Body of pancreas (tissue), 4 donors: ENCODE data around the gene PRKG1. TPM values are rescaled to one million over a fixed set of nuclear protein-coding genes. Genes with fewer than 3 reads are reported as not detected.

Experiments used
- ATAC-seq: fragments of 150-250 bp; one replicate; pipeline ENCODE4 v1.9.1; 2016
- DNase-seq, 4 donors: peaks; one replicate each; pipeline ENCODE4 v3.0.0-alpha.2; 2019
- H3K27ac ChIP-seq, 4 donors: fragments of 200-600 bp; sonication (generic); 1 replicate in 3 of 4; 2 replicates in 1 of 4; pipeline versions ENCODE4 v1.5.1 to v1.6.1; 2016 to 2019; ENCODE audit warnings: mild to moderate bottlenecking in 1 of 4, mixed read lengths in 1 of 4, moderate library complexity in 1 of 4
- H3K27me3 ChIP-seq, 2 donors: fragments of 200-600 bp; sonication (generic); one replicate each; pipeline ENCODE4 v1.6.0; 2016; ENCODE audit warnings: mild to moderate bottlenecking in 1 of 2
- H3K36me3 ChIP-seq, 2 donors: fragments of 200-600 bp; sonication (generic); replicated peaks in 1 of 2; 2 replicates each; pipeline ENCODE4 v1.5.1; 2016; ENCODE audit warnings: low read depth in 2 of 2; ENCODE audit not compliant: insufficient read depth in 1 of 2
- H3K4me1 ChIP-seq: fragments of 200-600 bp; sonication (generic); one replicate; pipeline ENCODE4 v1.6.0; 2016
- H3K4me3 ChIP-seq, 2 donors: fragments of 200-600 bp; sonication (generic); 1 replicate in 1 of 2; 2 replicates in 1 of 2; pipeline ENCODE4 v1.5.1; 2016 to 2019
- H3K9me3 ChIP-seq, 3 donors: fragments of 200-600 bp; sonication (generic); 1 replicate in 2 of 3; 2 replicates in 1 of 3; pipeline ENCODE4 v1.5.1; 2016
- POLR2A ChIP-seq, 3 donors: fragments of 450-650 bp; IDR thresholded peaks; one replicate each; pipeline ENCODE4 v1.6.1; 2016; ENCODE audit warnings: antibody characterized with exemption in 3 of 3, mild to moderate bottlenecking in 2 of 3
- WGBS, 2 donors: methylation state at CpG; one replicate each; pipeline ENCODE4 v1.1.5; 2017; 5-methylcytosine and 5-hydroxymethylcytosine counted together
- intact Hi-C: fragments of 100-400 bp; cut with DNase I; formaldehyde crosslinking; loops from one replicate; pipeline ENCODE4 v1.15.1; 2023
- total RNA-seq, 2 donors: library from RNA; depleted of rRNA; stranded (reverse); fragments of >200 nt; gene quantifications; one replicate each; pipeline ENCODE4 v1.1.0, GENCODE V29; 2016
- TF ChIP-seq, protein P1 (sequence below), 7 experiments: fragments of 450-650 bp in 4 of 7; fragments of 200-600 bp in 3 of 7; sonication (generic) in 3 of 7; IDR thresholded peaks; one replicate each; pipeline ENCODE4 v1.5.1; 2016 to 2019; ENCODE audit warnings: antibody characterized with exemption in 7 of 7

Gene PRKG1
- total RNA-seq, 2 donors from 2014 or later: 14.2 to 18.9 TPM

DNA sequence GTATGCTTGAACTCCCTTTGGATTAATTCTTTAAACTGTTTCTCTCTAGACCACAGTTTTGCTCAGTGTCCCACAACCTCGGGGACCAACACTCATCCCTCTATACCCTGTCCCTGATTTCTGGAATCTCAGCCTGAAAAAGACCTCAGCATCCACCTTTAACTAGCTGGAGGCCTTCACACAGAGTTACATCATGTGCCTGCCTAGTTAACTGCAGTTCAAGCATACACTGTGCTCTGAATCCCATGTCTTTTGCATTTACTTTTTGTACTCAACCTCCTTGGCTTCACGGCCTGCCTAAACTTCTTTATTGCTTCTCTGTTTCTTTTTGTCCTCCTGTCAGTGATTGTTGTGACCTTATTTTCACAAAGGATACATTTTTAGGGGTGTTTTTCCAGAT, 66.7 kb downstream of the PRKG1 start:
- DNase-seq: no peak
- Histone ChIP-seq H3K36me3 (no peaks in the 10 kb centered on the region), H3K4me3 (no peak overlapping the region), H3K27me3 (no peaks in the 10 kb centered on the region), H3K27ac (no peak overlapping the region), H3K9me3 (no peaks in the 10 kb centered on the region), H3K4me1 (no peaks in the 10 kb centered on the region)
- ATAC-seq: no peak
- TF ChIP-seq POLR2A (IDR thresholded peaks at IDR 0.05): no peak
- TF ChIP-seq, protein P1, sequence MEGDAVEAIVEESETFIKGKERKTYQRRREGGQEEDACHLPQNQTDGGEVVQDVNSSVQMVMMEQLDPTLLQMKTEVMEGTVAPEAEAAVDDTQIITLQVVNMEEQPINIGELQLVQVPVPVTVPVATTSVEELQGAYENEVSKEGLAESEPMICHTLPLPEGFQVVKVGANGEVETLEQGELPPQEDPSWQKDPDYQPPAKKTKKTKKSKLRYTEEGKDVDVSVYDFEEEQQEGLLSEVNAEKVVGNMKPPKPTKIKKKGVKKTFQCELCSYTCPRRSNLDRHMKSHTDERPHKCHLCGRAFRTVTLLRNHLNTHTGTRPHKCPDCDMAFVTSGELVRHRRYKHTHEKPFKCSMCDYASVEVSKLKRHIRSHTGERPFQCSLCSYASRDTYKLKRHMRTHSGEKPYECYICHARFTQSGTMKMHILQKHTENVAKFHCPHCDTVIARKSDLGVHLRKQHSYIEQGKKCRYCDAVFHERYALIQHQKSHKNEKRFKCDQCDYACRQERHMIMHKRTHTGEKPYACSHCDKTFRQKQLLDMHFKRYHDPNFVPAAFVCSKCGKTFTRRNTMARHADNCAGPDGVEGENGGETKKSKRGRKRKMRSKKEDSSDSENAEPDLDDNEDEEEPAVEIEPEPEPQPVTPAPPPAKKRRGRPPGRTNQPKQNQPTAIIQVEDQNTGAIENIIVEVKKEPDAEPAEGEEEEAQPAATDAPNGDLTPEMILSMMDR (IDR thresholded peaks at IDR 0.05): no peak
- intact Hi-C loops: no loop called here
- WGBS, 2 donors: 81 to 84% methylated on average over 2 of the region's 2 CpGs

DNA sequence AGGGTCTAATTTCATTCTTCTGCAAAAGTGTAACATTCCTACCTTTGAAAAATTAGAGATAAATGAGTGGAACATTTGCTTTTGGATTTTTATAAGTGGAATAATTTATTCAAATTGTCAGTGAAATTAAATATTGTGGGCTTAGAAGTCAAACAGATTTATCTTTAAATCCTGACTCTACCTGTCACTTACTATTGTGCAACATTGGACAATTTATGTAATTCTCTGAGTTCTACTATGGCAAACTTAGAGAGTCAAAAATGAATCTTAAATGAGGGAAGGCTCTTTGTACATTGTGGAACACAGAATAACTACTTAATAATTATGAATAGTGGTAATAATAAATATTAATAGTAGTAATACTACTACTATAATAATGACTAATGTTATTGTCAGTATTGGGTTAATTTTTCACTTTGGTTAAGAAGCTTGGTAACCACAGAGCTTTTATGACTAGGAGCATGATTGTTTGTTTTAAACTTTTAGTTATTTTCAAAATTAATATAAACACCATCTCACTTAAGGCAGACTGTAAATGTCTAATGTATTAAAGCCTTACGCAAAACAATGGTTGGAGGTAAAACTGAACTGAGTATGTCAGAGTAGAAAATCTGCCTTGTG, 70.0 kb downstream of the PRKG1 start:
- Histone ChIP-seq H3K4me3 (no peak overlapping the region), H3K27me3 (no peaks in the 10 kb centered on the region), H3K4me1 (no peaks in the 10 kb centered on the region), H3K9me3 (no peaks in the 10 kb centered on the region), H3K36me3 (no peaks in the 10 kb centered on the region), H3K27ac (no peak overlapping the region)
- 94 to 96% methylated on average over 1 of the region's 1 CpG for WGBS, 2 donors
- ATAC-seq (no peak), DNase-seq (no peak)
- intact Hi-C loops: no loop called here
- TF ChIP-seq, protein P1 (IDR thresholded peaks at IDR 0.05): no peak
- TF ChIP-seq POLR2A (IDR thresholded peaks at IDR 0.05): no peak

DNA sequence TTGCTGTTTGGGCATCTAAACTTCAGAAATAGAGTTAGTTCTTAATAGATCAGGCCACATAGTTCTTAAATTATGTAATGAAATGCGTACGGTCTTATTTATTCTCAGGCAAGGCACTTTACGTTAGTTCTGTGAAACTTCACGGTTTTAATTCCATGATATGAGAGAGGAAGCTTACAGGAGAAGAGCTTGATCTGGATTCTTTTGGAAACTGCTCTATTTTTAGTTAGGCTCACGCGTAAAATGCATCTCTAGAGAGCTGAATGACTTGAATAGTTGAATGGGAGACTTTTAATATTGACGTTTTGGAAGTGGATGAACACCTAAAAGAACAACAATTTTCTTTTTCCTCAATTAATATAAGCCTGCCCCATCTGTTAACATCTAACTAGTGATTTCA, 71.1 kb downstream of the PRKG1 start:
- intact Hi-C loops: no loop called here
- Histone ChIP-seq H3K4me1 (no peaks in the 10 kb centered on the region), H3K27ac (no peak overlapping the region), H3K27me3 (no peaks in the 10 kb centered on the region), H3K4me3 (no peak overlapping the region), H3K9me3 (no peaks in the 10 kb centered on the region), H3K36me3 (no peaks in the 10 kb centered on the region)
- TF ChIP-seq POLR2A (IDR thresholded peaks at IDR 0.05): no peak
- TF ChIP-seq, protein P1 (IDR thresholded peaks at IDR 0.05): no peak
- 88 to 90% methylated on average over 7 of the region's 7 CpGs for WGBS, 2 donors
- no peak for ATAC-seq
- DNase-seq: no peak

DNA sequence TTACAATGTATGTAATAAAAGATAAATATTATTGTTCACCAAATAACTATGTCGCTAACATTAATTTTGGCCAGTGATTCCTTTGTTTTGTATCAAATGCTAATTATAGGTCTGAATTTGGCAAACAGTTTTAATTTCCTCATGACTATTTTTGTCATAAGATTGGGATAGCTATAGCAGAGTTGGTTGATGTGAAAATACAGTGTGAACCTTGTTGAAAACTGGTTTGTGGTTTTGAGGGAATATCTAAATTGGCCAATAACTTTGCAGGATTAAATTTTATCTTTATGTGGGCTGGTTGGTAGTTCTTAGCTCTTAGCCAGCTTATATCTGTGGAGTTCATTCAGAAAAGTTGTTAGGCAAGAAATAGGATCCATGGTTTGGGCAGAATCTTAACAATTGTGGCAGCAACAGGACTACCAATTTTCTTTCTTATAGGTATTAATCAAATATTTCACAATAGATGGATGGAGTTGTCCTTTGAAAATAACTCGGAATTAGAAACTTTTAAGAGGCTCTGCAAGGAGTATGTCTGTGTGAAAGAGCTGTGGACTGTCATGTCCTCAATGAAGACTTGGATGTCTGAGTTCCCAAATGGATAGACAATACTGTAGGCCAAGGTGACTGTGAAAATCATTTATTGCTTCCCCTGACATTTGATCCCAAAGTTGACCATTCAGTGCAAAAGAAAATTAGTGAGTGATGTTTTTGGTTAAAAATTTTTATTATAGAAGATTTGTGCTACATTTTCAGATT, 73.5 kb downstream of the PRKG1 start:
- no peak for ATAC-seq
- Histone ChIP-seq H3K36me3 (no peaks in the 10 kb centered on the region), H3K27ac (no peak overlapping the region), H3K4me3 (no peak overlapping the region), H3K4me1 (no peaks in the 10 kb centered on the region), H3K27me3 (no peaks in the 10 kb centered on the region), H3K9me3 (no peaks in the 10 kb centered on the region)
- TF ChIP-seq POLR2A (IDR thresholded peaks at IDR 0.05): no peak
- TF ChIP-seq, protein P1 (IDR thresholded peaks at IDR 0.05): no peak
- intact Hi-C loops: no loop called here
- 80 to 82% methylated on average over 2 of the region's 2 CpGs for WGBS, 2 donors
- no peak for DNase-seq
